ENCODE results near the gene GTSE1. TPM values are rescaled to one million over a fixed set of nuclear protein-coding genes. Genes with fewer than 3 reads are reported as not detected.
"Not testable (repeated sequence)": the region's sequence is repeated elsewhere in the genome, so short reads cannot be mapped to it uniquely, and the experiment has no call there.

GTSE1 gene
- total RNA-seq, 1 donor from 2014 or later: 0.43 TPM

DNA sequence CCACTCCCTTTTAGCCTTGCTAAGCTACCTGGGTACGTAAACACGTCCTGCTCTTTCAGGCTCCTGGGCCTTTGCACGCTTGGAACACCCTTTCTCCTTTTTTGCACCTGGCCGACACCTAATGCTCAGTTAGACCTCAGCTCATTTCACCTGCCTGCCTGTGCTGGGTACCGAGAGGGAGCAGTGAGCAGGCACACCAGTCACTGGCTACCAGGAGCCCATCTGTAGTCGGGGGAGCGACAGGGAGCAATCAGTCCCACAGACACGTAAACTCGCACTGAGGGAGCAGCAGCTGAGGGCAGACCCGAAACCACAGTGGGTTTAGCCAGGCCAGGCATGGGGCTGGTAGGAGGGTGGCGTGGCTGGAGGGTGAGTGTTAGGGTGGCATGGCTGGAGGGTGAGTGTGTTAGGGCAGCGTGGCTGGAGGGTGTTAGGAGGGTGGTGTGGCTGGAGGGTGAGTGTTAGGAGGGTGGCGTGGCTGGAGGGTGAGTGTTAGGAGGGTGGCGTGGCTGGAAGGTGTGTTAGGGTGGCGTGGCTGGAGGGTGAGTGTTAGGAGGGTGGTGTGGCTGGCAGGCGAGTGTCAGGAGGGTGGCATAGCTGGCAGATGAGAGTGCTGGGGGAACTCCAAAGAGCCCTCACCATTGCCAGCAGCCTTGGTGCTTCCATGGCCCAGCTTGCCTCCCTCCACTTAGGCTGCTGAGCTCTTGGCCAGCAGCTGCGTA lies 6.4 kb upstream of the GTSE1 start:
- intact Hi-C loops (cut with DNase I): no loop called here
- ATAC-seq (ENCODE audit: poor library complexity) (peak; percentile 73), DNase-seq (peak; percentile 71)

DNA sequence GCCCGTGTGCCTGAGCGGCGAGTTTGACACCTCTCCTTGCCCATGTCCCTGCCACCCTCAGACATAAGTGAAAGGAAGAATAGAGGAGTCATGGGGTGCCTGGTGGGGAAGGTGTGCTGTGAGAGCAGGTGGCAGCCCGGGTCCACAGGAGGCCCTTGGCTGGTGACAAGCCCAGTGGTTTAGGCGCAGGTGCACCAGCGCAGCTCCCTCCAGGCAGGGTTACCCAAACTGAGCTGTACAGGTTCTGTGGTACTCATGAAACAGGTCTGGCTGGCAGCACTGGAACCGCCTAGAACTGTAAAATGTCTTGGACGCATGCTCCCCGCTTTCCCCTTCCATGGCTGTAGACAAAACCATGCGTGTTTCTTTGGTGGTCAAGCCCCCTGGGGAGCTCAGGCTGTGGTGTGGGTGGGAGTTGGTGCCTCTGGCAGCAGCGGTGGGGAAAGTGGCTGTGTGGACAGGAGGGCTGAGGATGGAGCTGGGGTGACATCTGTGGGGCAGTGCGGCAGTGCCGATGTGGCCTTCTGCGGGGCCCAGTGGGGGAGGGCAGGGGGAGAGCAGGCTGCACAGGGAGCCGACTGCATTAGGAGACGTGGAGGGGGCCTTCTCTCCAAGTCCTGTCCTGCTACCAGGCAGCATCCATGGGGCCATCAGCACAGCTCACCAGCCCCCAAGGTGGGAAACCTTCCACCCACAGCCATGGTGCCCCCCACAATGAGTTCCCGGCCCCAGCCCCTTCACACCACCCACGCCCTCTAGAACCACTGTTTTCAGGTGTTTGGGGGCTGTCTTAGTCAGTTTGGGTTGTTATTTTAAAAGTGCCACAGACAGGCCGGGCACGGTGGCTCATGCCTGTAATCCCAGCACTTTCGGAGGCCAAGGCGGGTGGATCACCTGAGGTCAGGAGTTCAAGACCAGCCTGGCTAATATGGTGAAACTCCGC lies 5.6 kb upstream of the GTSE1 start:
- DNase-seq: peak; percentile 30
- no peak for ATAC-seq (ENCODE audit: poor library complexity)
- intact Hi-C loops (cut with DNase I): no loop called here

DNA sequence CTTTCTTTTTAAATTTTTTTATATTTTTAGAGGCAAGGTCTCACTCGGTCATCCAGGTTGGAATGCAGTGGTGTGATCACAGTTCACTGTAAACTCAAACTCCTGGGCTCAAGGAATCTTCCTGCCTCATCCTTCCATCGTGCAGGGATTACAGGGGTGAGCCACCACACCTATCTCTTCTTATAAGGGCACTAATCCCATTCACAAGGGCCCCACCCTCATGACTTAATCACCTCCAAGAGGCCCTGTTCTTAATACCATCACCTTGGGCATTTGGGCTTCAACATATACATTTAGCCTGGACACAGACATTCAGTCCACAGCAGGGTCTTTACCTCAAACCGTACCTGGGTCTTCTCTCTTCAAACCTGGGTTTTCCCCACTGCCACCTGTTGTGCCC lies 4.5 kb upstream of the GTSE1 start:
- intact Hi-C loops (cut with DNase I): no loop called here
- no peak for ATAC-seq (ENCODE audit: poor library complexity)
- no peak for DNase-seq

DNA sequence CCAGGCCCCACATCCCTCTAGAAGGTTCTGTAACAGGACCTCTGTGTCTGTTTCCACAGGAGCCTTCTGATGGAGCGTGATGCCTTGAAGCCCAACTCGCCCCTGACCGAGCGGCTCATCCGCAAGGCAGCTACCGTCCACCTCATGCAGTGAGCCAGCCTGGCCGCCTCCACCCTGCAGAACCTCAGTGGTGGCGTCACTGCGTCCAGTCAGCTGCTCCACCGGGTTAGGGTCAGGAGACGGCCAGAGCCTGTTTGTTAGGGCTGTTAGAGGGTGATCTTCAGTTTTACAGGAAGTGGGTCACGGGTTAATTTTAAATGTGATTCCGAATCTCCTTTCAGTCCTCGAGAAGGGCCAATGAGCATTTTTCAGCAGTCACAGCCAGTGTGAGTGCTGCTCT lies 3.9 kb upstream of the GTSE1 start:
- intact Hi-C loops (cut with DNase I): no loop called here
- peak; percentile 42 for DNase-seq
- ATAC-seq (ENCODE audit: poor library complexity): no peak

DNA sequence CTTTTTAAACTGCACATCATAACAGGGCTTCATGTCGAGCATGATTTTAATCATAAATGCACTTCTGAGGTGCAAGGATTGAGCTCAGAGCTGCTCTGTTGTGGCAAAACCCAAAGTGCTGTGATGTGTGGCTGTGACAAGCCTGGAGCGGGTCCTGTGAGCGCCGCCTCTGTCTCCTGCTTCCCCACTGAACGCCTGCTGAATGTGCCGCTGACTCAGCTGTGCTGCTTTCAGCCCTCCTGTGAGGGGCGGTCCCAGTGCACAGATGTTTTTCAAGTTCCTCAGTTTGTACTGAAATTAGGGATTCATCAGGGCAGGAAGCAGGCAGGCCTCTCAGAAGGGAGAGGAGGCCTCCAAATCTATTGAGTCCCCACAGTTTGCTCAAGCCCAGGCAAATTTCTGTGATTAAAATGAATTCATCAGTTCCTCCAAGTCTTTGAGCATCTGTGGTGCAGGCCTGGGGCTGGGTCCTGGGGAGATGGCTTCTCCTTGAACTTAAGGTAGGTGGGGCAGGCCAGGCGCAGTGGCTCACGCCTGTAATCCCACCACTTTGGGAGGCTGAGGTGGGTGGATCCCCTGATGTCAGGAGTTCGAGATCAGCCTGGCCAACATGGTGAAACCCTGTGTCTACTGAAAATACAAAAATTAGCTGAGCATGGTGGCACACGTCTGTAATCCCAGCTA lies 3.0 kb upstream of the GTSE1 start:
- intact Hi-C loops (cut with DNase I): no loop called here
- DNase-seq (peak; percentile 78), ATAC-seq (ENCODE audit: poor library complexity) (no peak)

GRCh38 chr22:46294784-46295183 lies 1.9 kb upstream of the GTSE1 start:
- intact Hi-C loops (cut with DNase I): loop anchor here (5.0 kb wide), 2 partner anchors 147 to 172 kb away; no protein-coding TSS in a partner anchor
- DNase-seq (peak; percentile 30), ATAC-seq (ENCODE audit: poor library complexity) (no peak)

GRCh38 chr22:46295277-46295971 lies 1.2 kb upstream of the GTSE1 start:
- ATAC-seq (ENCODE audit: poor library complexity): no peak
- intact Hi-C loops (cut with DNase I): loop anchor here (5.0 kb wide), 2 partner anchors 148 to 173 kb away; no protein-coding TSS in a partner anchor

GRCh38 chr22:46297151-46297812 lies 612 bp downstream of the GTSE1 start:
- DNase-seq (peak; percentile 57), ATAC-seq (ENCODE audit: poor library complexity) (peak; percentile 2)
- intact Hi-C loops (cut with DNase I): loop anchor here (5.0 kb wide), 2 partner anchors 150 to 175 kb away; no protein-coding TSS in a partner anchor

More at GRCh38 chr22:46295277-46295971, 1.2 kb upstream of the GTSE1 start:
- peak; percentile 31 for DNase-seq

DNA sequence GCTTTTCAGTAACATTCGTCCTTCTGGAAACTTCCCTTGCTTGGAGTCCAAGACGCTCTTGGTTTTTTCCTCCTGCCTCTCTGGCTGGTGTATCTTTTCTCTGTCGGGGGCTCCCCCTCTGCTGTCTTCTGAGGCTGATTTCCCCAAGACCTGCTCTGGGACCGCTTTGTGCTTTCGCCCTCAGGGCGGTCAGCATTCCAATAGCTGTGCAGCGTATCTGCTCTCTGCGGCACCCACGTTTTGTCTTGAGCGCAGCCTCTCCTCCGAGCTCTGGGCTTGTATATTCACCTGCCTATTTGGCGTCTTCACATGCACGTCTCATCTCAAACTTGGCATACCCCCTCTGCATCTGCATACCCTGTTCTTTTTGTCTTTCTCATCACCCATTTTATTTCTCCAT lies 2.4 kb downstream of the GTSE1 start:
- intact Hi-C loops (cut with DNase I): loop anchor here (5.0 kb wide), 2 partner anchors 152 to 177 kb away; no protein-coding TSS in a partner anchor
- ATAC-seq (ENCODE audit: poor library complexity) (no peak), DNase-seq (peak; percentile 8)

DNA sequence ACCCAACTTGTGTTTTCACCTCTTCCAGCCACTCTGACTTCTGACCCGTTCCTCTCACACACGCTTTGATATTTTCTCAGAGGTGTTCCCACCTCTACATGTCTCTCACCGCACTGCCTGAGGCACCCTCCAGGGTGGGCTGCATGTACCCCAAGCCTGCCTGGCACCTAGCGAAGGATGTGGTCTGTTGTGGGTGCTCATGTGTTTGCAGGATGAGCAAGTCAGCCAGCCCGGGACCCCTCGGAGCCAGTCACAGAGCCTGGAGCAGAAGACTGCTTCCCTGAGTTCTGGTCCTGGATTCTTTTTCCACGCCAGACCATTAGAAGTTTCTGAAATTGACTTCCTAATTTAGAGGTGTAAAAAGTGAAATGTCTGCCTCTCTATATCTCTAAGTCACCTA lies 3.8 kb downstream of the GTSE1 start:
- no peak for ATAC-seq (ENCODE audit: poor library complexity)
- DNase-seq: peak; percentile 31
- intact Hi-C loops (cut with DNase I): no loop called here

DNA sequence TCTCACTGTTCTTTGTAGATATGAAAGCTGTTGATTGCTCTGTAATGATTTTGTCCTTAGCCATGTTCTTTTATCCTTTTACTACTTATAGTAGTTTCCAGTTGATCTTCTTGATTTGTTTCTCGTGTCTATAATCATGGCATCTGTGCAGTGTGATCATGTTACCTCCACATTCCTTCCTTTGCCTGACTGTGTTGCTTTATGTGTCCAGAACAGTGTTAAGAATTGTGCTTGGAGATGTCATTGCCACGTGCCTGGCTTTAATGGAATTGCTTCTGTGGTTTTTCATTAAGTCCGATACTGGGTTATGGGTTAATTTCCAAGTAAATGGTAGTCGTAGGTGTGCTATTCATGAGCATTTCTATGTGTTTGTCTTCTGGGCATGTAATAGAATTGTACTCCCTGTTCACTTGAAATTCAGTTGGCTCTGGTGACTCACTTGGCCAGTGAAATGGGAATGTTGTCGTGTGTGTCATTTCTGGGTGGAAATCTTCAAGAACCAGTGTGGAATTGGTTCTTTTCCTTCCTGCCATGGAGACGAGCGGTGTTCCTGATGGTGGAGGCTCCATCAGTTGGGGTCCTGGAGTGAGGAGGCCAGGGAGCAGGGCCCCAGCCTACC lies 6.8 kb downstream of the GTSE1 start:
- no peak for ATAC-seq (ENCODE audit: poor library complexity)

DNA sequence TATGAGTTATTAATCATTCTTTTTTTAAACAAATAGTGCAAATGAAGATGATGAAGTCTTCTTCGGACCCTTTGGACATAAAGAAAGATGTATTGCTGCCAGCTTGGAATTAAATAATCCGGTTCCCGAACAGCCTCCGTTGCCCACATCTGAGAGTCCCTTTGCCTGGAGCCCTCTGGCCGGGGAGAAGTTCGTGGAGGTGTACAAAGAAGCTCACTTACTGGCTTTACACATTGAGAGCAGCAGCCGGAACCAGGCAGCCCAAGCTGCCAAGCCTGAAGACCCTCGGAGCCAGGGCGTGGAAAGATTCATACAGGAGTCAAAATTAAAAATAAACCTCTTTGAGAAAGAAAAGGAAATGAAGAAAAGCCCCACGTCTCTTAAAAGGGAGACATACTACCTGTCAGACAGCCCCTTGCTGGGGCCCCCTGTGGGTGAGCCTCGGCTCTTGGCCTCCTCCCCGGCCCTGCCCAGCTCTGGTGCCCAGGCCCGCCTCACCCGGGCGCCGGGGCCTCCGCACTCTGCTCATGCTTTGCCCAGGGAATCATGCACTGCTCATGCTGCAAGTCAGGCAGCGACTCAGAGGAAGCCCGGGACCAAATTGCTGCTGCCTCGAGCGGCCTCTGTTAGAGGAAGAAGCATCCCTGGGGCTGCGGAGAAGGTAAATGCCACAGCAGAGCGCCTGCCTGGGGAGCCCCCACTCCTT lies 11.8 kb downstream of the GTSE1 start:
- intact Hi-C loops (cut with DNase I): no loop called here
- peak; percentile 26 for ATAC-seq (ENCODE audit: poor library complexity)
- DNase-seq: peak; percentile 20

More for the DNA sequence above, 6.8 kb downstream of the GTSE1 start:
- intact Hi-C loops (cut with DNase I): no loop called here
- DNase-seq: no peak

GRCh38 chr22:46309526-46310085 lies 12.9 kb downstream of the GTSE1 start:
- peak; percentile 58 for DNase-seq
- ATAC-seq (ENCODE audit: poor library complexity): peak; percentile 89
- intact Hi-C loops (cut with DNase I): no loop called here

DNA sequence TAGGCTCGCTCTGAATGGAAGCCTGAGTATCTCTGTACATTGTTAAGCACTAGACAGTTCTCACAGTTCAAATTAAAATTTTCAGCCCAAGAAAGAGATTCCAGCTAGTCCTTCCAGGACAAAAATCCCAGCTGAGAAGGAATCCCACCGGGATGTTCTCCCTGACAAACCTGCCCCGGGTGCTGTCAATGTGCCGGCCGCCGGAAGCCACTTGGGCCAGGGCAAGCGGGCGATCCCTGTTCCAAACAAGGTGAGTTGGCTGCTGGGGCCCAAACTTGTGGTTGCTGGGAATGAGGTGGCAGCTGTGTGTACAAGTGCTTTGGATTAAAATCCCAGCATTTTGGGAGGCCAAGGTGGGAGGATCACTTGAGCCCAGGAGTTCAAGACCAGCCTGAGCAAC lies 15.4 kb downstream of the GTSE1 start:
- peak; percentile 33 for DNase-seq
- intact Hi-C loops (cut with DNase I): no loop called here
- no peak for ATAC-seq (ENCODE audit: poor library complexity)

DNA sequence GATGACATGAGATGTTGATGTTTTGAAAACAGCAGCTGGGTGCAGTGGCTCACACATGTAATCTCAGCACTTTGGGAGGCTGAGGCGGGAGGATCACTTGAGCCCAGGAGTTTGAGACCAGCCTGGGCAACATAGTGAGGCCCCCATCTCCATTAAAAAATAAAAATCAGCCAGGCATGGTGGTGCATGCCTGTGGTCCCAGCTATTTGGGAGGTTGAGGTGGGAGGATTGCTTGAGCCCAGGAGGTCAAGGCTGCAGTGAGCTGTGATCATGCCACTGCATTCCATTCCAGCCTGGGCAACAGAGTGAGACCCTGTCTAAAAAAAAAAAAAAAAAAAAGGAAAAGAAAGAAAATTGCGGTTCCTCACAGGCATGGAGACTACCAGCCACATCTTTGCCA lies 16.2 kb downstream of the GTSE1 start:
- ATAC-seq (ENCODE audit: poor library complexity); DNase-seq; intact Hi-C loops (cut with DNase I): not testable (repeated sequence)

DNA sequence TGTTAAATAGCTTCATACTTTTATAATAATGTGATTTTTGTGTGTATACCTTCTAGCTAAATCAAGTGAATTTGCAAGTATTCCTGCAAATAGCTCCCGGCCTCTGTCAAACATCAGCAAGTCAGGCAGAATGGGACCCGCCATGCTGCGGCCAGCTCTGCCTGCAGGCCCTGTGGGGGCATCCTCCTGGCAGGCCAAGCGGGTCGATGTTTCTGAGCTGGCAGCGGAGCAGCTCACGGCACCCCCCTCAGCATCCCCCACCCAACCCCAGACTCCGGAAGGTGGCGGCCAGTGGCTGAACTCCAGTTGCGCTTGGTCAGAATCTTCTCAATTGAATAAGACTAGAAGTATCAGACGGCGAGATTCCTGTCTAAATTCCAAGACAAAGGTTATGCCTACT lies 19.3 kb downstream of the GTSE1 start:
- intact Hi-C loops (cut with DNase I): loop anchor here (2.0 to 5.0 kb wide), 2 partner anchors 191 to 324 kb away; no protein-coding TSS in a partner anchor
- ATAC-seq (ENCODE audit: poor library complexity): no peak
- DNase-seq: peak; percentile 8
